GM20431 (cell line): ENCODE results near the gene MINDY3.
"Not testable (repeated sequence)": the region's sequence is repeated elsewhere in the genome, so short reads cannot be mapped to it uniquely, and the experiment has no call there.

Source experiments
- in situ Hi-C: fragments of 300-500 bp; cut with MseI, MboI; formaldehyde crosslinking; loops from one replicate; pipeline ENCODE4 v1.15.0; 2020; ENCODE audit warnings: low sequenced_read_pairs; ENCODE audit not compliant: unreplicated experiment

Gene MINDY3

DNA sequence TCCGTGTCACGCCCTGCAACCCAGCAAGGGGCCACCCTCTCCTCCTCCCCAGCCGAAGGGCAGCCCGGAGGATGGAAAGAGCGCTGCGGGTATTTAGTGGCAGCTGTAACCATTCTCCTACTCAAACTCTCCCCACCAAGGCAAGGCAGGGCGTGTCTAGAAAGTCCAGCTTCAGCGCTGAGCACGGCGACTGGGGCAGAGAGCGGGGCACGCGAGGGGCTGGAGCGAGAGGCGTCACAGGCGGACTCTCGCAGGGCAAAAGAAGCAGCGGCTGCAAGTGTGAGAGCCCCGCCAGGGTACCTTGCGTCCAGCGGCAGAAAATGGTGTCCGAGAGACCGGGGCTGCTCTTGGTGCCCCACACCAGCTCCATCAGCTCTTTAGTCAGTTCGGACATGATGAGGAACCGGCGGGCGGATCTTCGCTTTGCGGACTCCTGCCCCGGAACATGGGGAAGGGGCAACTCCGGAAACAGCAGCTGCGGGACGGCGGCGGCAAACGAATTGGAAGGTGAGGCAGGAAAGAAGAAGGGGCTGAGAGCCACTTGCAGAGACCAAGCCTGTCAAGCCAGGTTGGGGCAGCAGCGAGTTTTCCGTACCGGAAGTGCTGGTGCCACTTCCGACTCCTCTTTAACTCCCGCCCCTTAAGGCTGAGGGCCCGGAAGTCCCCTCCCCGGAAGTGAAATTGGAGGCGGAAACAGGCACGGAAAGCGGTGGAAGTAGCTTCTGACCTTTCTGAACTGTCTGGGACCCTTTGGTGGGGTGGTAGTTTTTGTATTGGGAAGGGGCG is at the start of gene MINDY3:
MINDY3 (minus strand) TSS at position 602 of the 786 bp plus-strand sequence; CDS start at position 394, 208 bp downstream.
- in situ Hi-C loops = no loop called here

DNA sequence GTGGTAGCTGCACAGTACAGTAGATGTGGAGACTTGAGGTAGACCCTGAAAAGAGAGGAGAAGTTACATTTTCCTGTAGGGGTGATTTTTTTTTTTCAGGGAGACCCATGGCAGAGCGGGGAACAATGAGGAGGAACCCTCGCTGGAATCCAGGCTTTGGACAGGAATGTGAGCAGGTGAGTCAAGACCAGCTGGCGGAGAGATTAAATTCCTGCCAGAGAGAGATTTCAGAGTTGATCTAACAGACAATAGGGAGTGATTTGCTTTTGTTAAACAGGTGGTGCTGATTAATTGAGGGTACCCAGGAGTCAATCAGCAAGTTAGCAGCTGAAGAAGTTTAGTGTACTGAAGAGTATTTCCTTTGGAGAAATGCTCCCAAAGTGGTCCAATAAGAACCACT is 41.6 kb upstream of the MINDY3 start:
- in situ Hi-C loops = no loop called here

DNA sequence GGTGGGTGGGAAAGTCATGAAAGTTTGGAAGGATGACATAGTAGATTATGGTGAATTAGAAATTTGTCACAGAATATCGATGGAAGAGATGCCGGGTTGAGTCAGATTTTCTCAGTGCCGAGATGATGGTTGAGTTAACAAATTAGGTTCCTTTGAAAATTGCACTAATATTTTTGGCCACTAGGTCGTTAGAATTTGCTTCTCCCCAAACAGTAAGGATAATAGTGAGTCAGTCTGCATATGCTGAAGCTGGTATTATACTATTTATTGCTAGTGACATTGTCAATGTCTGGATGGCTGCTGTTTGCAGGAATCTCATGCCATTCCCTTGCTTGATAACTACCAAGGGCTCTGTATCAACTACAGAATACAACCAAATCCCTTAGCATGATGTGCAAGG is 37.7 kb upstream of the MINDY3 start:
- in situ Hi-C loops = loop anchor here (25.0 kb wide), 1 partner anchor 889 kb away; no protein-coding TSS in a partner anchor

DNA sequence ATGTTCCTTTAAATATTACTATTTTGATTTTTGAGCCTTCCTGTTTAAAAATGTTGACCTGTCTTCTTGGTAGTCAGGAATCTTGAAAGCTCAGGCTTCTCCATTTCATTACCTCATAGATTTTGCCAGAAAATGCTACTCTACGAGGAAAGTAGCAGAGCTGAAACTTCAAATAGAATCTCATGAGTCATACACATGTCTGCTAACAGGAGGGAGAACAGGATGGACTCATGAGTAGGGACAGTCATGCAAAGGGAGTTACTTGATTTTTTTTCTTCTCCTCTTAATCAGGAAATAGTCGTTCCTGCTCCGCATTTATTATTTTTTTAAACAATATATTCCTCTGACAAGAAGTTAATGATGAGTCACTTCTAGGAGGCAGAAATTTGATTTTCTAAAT is 37.0 kb upstream of the MINDY3 start:
- in situ Hi-C loops = loop anchor here (25.0 kb wide), 1 partner anchor 890 kb away; no protein-coding TSS in a partner anchor

GRCh38 chr10:15896654-15897053 is 36.3 kb upstream of the MINDY3 start:
- in situ Hi-C loops = loop anchor here (25.0 kb wide), 1 partner anchor 891 kb away; no protein-coding TSS in a partner anchor

DNA sequence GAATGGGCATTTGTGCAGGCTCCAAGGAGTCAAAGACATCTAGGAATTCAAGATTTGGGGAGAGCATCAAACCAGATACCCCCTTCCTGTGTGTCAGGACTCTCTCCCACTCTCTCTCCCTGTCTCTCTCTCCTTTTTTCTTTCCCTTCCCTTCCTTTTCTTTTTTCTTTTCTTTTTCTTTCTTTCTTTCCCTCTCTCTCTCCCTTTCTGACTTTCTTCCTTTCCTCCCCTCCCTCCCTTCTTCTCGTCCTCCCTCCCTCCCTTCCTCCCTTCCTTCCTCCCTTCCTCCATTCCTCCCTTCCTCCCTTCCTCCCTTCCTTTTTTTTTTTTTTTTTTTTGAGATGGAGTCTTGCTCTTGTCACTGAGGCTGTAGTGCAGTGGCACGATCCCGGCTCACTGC is 24.1 kb upstream of the MINDY3 start:
- in situ Hi-C loops = loop anchor here (25.0 kb wide), 1 partner anchor 903 kb away; no protein-coding TSS in a partner anchor

DNA sequence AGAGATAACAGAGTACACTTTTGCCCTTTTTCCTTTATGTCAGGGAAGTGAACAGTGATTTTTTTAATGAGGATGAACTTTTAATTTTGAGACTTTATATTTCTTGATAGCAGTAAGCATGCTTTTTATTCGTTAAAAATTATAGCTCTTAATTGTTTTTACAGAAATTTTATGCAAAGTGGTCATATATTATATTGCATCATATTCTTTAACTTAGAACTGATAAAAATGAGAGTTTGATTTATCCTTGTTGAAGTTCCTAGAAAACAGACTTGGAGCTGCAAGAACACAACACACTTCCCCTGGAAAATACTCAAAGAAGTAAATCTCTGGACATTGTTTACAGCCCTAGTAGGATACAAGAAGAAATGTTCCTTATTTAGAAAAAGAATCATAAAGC is 21.2 kb upstream of the MINDY3 start:
- in situ Hi-C loops = loop anchor here (25.0 kb wide), 1 partner anchor 906 kb away; no protein-coding TSS in a partner anchor

DNA sequence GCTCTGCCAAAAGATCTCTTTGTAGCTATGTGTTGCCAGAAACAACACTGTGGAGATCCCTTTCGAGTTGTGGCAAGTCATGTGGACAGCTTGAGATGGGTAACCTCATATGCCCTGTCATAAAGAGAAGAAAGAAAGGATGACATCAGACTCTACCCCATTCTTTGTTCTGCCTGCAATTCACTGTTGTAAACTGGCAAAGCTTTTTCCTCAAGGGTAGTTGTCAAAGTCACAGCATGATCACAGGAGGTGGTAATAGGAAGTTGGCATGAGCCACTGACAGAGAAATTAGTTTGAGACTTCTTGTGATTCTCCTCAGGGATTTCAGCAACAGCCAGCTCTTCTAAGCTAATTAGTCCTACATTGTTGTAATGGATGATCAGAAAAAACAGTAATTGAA is 19.4 kb upstream of the MINDY3 start:
- in situ Hi-C loops = loop anchor here (25.0 kb wide), 1 partner anchor 908 kb away; no protein-coding TSS in a partner anchor

- in situ Hi-C loops = loop anchor here (25.0 kb wide), 1 partner anchor 908 kb away; no protein-coding TSS in a partner anchor
Observed at GRCh38 chr10:15879058-15879457, 18.8 kb upstream of the MINDY3 start.

DNA sequence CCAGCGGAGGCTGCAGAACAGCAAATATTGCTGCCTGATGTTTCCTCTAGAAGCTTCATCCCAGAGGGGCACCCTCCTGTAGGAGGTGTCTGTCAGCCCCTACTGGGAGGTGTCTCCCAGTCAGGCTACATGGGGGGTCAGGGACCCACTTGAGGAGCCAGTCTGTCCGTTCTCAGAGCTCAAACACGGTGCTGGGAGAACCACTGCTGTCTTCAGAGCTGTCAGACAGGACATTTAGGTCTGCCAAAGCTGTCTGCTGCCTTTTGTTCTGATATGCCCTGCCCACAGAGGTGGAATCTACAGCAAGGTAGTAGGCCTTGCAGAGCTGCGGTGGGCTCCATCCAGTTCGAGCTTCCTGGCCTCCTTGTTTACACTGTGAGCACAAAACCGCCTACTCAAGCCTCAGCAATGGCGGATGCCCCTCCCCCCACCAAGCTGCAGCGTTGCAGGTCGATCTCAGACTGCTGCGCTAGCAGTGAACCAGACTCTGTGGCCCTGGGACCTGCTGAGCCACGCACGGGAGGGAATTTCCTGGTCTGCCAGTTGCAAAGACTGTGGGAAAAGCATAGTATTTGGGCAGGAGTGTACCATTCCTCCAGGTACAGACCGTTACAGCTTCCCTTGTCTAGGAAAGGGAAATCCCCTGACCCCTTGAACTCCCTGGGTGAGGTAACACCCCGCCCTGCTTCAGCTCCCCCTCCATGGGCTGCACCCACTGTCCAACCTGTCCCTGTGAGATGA is 17.7 kb upstream of the MINDY3 start:
- in situ Hi-C loops = loop anchor here (25.0 kb wide), 1 partner anchor 909 kb away; no protein-coding TSS in a partner anchor

DNA sequence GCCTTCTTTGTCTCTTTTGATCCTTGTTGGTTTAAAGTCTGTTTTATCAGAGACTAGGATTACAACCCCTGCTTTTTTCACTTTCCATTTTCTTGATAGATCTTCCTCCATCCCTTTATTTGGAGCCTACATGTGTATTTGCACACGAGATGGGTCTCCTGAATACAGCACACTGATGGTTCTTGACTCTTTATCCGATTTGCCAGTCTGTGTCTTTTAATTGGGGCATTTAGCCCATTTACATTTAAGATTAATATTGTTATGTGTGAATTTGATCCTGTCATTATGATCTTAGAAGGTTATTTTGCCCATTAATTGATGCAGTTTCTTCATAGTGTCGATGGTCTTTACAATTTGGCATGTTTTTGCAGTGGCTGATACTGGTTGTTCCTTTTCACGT is 16.0 kb upstream of the MINDY3 start:
- in situ Hi-C loops = loop anchor here (25.0 kb wide), 1 partner anchor 911 kb away; no protein-coding TSS in a partner anchor

GRCh38 chr10:15872645-15873044 is 12.3 kb upstream of the MINDY3 start:
- in situ Hi-C loops = not testable (repeated sequence)

GRCh38 chr10:15871823-15872222 is 11.5 kb upstream of the MINDY3 start:
- in situ Hi-C loops = no loop called here

- in situ Hi-C loops = no loop called here
Observed at GRCh38 chr10:15869935-15870334, 9.6 kb upstream of the MINDY3 start.

- in situ Hi-C loops = no loop called here
Observed at GRCh38 chr10:15868006-15868405, 7.7 kb upstream of the MINDY3 start.

GRCh38 chr10:15865304-15865703 is 5.0 kb upstream of the MINDY3 start:
- in situ Hi-C loops = no loop called here

DNA sequence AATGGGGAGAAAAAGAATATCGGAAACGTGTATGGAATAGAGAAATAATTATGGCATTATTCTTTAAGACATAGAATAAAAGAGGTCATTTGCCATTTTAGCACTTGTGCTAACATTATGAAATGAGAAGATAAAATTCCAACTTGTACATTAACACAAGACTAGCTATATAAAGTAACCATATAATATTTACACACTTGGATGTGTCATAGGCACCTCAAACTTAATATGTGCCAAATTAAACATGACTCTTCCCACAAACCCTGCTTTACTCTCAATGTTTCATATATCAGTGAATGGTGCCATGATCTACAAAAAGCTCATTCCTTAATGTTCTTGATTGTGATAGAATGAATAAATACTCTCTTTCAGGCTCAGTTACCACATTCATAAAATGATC is 4.1 kb upstream of the MINDY3 start:
- in situ Hi-C loops = no loop called here

- in situ Hi-C loops = no loop called here
Observed at GRCh38 chr10:15863733-15864132, 3.4 kb upstream of the MINDY3 start.

- in situ Hi-C loops = no loop called here
Observed at GRCh38 chr10:15863323-15863722, 3.0 kb upstream of the MINDY3 start.

- in situ Hi-C loops = no loop called here
Observed at GRCh38 chr10:15860692-15861201, 440 bp upstream of the MINDY3 start.

GRCh38 chr10:15859509-15859905 is 800 bp downstream of the MINDY3 start:
- in situ Hi-C loops = no loop called here
